MM.1S (cell line): ENCODE results near the gene ATP4A.

Source experiments
- DNase-seq: peaks from one replicate; pipeline ENCODE4 v3.0.0-alpha.2; 2015
- H2AFZ ChIP-seq: fragments of 300-600 bp; sonication (generic); 2 replicates; pipeline ENCODE4 v1.6.0; 2016; ENCODE audit warnings: antibody characterized with exemption, low read length
- H3F3A ChIP-seq: fragments of 300-600 bp; sonication (generic); 2 replicates; pipeline ENCODE4 v1.6.1; 2016; ENCODE audit warnings: mild to moderate bottlenecking, antibody characterized with exemption, low read length, moderate library complexity, mixed read lengths; ENCODE audit not compliant: insufficient read depth
- H3K27ac ChIP-seq: fragments of 300-600 bp; sonication (generic); 2 replicates; pipeline ENCODE4 v1.5.1; 2016; ENCODE audit warnings: mild to moderate bottlenecking, low read length
- H3K27me3 ChIP-seq: fragments of 300-600 bp; sonication (generic); replicated peaks from 2 replicates; pipeline ENCODE4 v1.6.0; 2016; ENCODE audit warnings: low read length; ENCODE audit not compliant: insufficient read depth
- H3K36me3 ChIP-seq: fragments of 300-600 bp; sonication (generic); replicated peaks from 2 replicates; pipeline ENCODE4 v1.6.1; 2016; ENCODE audit warnings: mild to moderate bottlenecking, low read length, mixed read lengths; ENCODE audit not compliant: insufficient read depth
- H3K4me1 ChIP-seq: fragments of 300-600 bp; sonication (generic); 2 replicates; pipeline ENCODE4 v1.6.1; 2016; ENCODE audit warnings: low read length, mixed read lengths
- H3K4me2 ChIP-seq: fragments of 300-600 bp; sonication (generic); 2 replicates; pipeline ENCODE4 v1.6.0; 2016; ENCODE audit warnings: low read depth, low read length
- H3K4me3 ChIP-seq: fragments of 300-600 bp; sonication (generic); 2 replicates; pipeline ENCODE4 v1.5.1; 2016; ENCODE audit warnings: low read length, mixed read lengths
- H3K79me2 ChIP-seq: fragments of 300-600 bp; sonication (generic); 2 replicates; pipeline ENCODE4 v1.6.1; 2016; ENCODE audit warnings: mixed run types, low read length, mixed read lengths
- H3K9ac ChIP-seq: fragments of 300-600 bp; sonication (generic); 2 replicates; pipeline ENCODE4 v1.6.1; 2016; ENCODE audit warnings: low read length, mixed read lengths
- H3K9me2 ChIP-seq: fragments of 300-600 bp; sonication (generic); replicated peaks from 2 replicates; pipeline ENCODE4 v1.6.1; 2016; ENCODE audit warnings: mild to moderate bottlenecking, low read length, mixed read lengths; ENCODE audit not compliant: insufficient read depth
- H3K9me3 ChIP-seq: fragments of 300-600 bp; sonication (generic); replicated peaks from 2 replicates; pipeline ENCODE4 v1.6.1; 2016; ENCODE audit warnings: mild to moderate bottlenecking, low read length, mixed read lengths; ENCODE audit not compliant: insufficient read depth
- H4K20me1 ChIP-seq: fragments of 300-600 bp; sonication (generic); 2 replicates; pipeline ENCODE4 v1.6.1; 2016; ENCODE audit warnings: mild to moderate bottlenecking, low read length, moderate library complexity, mixed read lengths; ENCODE audit not compliant: insufficient read depth
- EZH2 ChIP-seq: fragments of 300-600 bp; sonication (generic); optimal IDR thresholded peaks from 2 replicates; pipeline ENCODE3; 2017; ENCODE audit warnings: low read depth, mild to moderate bottlenecking, antibody characterized with exemption, low read length, mixed read lengths
- EZH2phosphoT487 ChIP-seq: fragments of 300-600 bp; sonication (generic); IDR thresholded peaks from 2 replicates; pipeline ENCODE4 v1.6.1; 2018; ENCODE audit warnings: antibody characterized with exemption, low read length
- TF ChIP-seq, protein P1 (sequence below): fragments of 300-600 bp; sonication (generic); IDR thresholded peaks from 2 replicates; pipeline ENCODE4 v1.5.1; 2016; ENCODE audit warnings: antibody characterized with exemption, low read length, mixed read lengths

Gene ATP4A

DNA sequence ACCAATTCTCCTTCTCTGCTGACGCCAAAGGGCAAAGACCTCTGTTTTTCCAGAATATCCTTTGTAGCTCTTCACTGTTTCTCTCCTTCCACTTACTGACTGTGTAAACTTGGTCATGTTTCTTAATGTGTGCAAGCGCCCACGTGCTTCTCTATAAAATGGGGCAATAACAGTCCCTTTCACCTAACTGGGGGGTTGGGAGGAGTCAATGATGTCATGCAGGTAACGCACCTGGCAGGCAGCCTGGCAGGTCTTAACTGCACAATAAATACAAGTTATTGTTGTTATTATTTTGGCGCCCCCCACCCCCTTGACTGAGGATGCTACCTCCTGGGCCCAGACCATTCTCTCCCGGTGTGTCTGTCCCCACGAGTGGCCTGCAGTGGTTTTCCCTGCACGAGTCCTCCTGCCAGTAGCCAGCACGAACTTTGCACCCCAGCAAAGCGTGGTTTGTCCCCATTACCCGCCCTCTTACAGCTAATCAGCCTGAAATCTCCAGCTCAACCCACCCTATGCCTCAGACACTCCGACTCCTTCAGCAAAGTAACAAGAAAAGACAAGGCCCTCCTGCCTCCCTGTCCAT lies 40.6 kb downstream of the ATP4A start:
- no peak overlapping the region for H2AFZ ChIP-seq
- no peaks in the 10 kb centered on the region for H3K9me2 ChIP-seq
- H3K4me3 ChIP-seq = no peak overlapping the region
- H3K36me3 ChIP-seq = no peaks in the 10 kb centered on the region
- DNase-seq = no peak
- no peak overlapping the region for H3K27ac ChIP-seq
- H3K4me2 ChIP-seq = no peak overlapping the region
- H4K20me1 ChIP-seq = no peaks in the 10 kb centered on the region
- TF ChIP-seq, protein P1, sequence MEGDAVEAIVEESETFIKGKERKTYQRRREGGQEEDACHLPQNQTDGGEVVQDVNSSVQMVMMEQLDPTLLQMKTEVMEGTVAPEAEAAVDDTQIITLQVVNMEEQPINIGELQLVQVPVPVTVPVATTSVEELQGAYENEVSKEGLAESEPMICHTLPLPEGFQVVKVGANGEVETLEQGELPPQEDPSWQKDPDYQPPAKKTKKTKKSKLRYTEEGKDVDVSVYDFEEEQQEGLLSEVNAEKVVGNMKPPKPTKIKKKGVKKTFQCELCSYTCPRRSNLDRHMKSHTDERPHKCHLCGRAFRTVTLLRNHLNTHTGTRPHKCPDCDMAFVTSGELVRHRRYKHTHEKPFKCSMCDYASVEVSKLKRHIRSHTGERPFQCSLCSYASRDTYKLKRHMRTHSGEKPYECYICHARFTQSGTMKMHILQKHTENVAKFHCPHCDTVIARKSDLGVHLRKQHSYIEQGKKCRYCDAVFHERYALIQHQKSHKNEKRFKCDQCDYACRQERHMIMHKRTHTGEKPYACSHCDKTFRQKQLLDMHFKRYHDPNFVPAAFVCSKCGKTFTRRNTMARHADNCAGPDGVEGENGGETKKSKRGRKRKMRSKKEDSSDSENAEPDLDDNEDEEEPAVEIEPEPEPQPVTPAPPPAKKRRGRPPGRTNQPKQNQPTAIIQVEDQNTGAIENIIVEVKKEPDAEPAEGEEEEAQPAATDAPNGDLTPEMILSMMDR = no peak
- TF ChIP-seq EZH2phosphoT487 = no peak
- no peak for TF ChIP-seq EZH2
- no peak overlapping the region for H3K9ac ChIP-seq
- H3F3A ChIP-seq = no peaks in the 10 kb centered on the region
- no peaks in the 10 kb centered on the region for H3K9me3 ChIP-seq
- H3K4me1 ChIP-seq = no peaks in the 10 kb centered on the region
- peaks cover 79% of the 10 kb centered on the region for H3K27me3 ChIP-seq
- H3K79me2 ChIP-seq = no peaks in the 10 kb centered on the region

DNA sequence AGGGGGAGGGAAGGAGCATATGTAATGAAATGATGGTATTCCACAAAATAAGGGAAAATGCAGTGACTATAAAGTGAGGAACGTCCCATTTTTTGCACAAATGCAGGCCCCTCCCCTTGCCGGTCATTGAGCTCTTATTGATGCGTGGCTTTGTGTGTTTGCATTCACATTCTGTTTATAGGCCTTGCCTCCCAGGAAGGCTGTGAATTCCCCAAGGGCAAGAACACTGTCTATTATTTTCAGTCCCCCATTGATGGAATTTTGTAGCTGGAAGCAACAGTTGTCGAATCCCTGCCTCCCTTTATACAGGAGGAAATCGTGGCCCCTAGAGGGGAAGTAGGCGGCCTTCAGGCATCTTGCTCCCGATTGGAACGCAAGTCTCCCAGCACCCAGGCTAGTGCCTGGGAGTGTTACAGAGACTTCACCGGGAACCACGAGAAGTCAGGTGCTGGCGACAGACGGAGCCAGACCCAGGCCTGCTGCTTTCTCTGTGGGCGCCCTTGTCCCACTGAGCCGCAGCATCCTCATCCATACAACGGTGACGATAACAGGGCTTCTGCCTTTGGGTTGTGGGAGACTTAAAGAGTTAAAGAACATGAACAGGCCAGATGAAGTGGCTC lies 42.2 kb downstream of the ATP4A start:
- Histone ChIP-seq H3K9me2 (no peaks in the 10 kb centered on the region), H3K79me2 (no peaks in the 10 kb centered on the region), H3K4me1 (no peaks in the 10 kb centered on the region)

DNA sequence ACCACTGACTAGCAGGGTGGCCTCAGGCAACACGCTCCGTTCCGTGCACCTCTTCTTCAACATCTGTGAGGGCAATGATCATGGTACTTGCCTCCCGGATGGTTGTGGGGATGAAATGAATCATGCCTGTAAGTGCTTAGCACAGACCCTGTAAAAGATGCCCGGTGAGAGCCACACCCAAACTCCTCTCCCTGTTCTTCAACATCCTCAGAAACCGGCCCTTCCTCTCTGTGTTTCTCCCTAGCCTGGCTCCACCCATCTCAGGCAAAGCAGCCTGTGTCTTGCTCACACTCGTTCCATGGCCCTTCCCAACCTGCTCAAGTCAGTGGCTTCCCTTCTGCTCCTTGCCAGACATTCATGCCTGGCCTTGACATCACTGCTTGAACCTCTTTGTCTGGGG lies 44.2 kb downstream of the ATP4A start:
- no peak for DNase-seq
- Histone ChIP-seq H3K4me3 (no peak overlapping the region), H3F3A (no peaks in the 10 kb centered on the region), H3K4me1 (no peaks in the 10 kb centered on the region), H3K36me3 (no peaks in the 10 kb centered on the region), H3K27me3 (peaks cover 90% of the 10 kb centered on the region), H4K20me1 (no peaks in the 10 kb centered on the region), H3K4me2 (no peak overlapping the region), H2AFZ (no peak overlapping the region), H3K9me2 (no peaks in the 10 kb centered on the region), H3K9me3 (no peaks in the 10 kb centered on the region), H3K79me2 (no peaks in the 10 kb centered on the region), H3K9ac (no peak overlapping the region), H3K27ac (no peak overlapping the region)
- TF ChIP-seq EZH2phosphoT487 = no peak
- TF ChIP-seq EZH2 = no peak
- TF ChIP-seq, protein P1 = no peak

More for the DNA sequence above, 42.2 kb downstream of the ATP4A start:
- Histone ChIP-seq H3K27me3 (peaks cover 85% of the 10 kb centered on the region), H3K27ac (no peak overlapping the region), H3K36me3 (no peaks in the 10 kb centered on the region), H3K4me2 (no peak overlapping the region), H3K9ac (no peak overlapping the region), H3K4me3 (no peak overlapping the region), H3K9me3 (no peaks in the 10 kb centered on the region), H4K20me1 (no peaks in the 10 kb centered on the region), H2AFZ (no peak overlapping the region), H3F3A (no peaks in the 10 kb centered on the region)
- TF ChIP-seq, protein P1 = no peak
- TF ChIP-seq EZH2phosphoT487 = no peak
- TF ChIP-seq EZH2 = no peak
- no peak for DNase-seq
